Heart right ventricle (tissue), 16 donors: Measurements from ENCODE around the gene XPNPEP1. TPM values are rescaled to one million over a fixed set of nuclear protein-coding genes. Genes with fewer than 3 reads are reported as not detected.

ENCODE experiments used
- ATAC-seq, 8 donors: fragments of 200-7000 bp; cut with Tn5 transposase; one replicate each; pipeline ENCODE4 v1.9.1; 2020; ENCODE audit warnings: mild to moderate bottlenecking in 8 of 8, moderate library complexity in 8 of 8, moderate number of reproducible peaks in 1 of 8
- DNase-seq, 2 donors: peaks; one replicate each; pipeline ENCODE4 v3.0.0-alpha.2; 2020
- H3K27ac ChIP-seq, 10 donors: fragments of 200-600 bp; sonication (generic) in 2 of 10; one replicate each; pipeline versions ENCODE4 v1.5.0 to v1.8.0; 2020 to 2022; ENCODE audit warnings: mild to moderate bottlenecking in 3 of 10
- H3K27me3 ChIP-seq, 7 donors: fragments of 200-600 bp; one replicate each; pipeline ENCODE4 v1.8.0; 2021 to 2022; ENCODE audit warnings: mild to moderate bottlenecking in 2 of 7
- H3K36me3 ChIP-seq, 9 donors: fragments of 200-600 bp; sonication (generic) in 1 of 9; one replicate each; pipeline versions ENCODE4 v1.5.0 to v1.8.0; 2020 to 2022; ENCODE audit warnings: mild to moderate bottlenecking in 2 of 9
- H3K4me1 ChIP-seq, 9 donors: fragments of 200-600 bp; sonication (generic) in 1 of 9; one replicate each; pipeline versions ENCODE4 v1.5.0 to v1.8.0; 2020 to 2022; ENCODE audit warnings: mild to moderate bottlenecking in 4 of 9
- H3K4me3 ChIP-seq, 10 donors: fragments of 200-600 bp; sonication (generic) in 2 of 10; one replicate each; pipeline versions ENCODE4 v1.5.0 to v1.8.0; 2020 to 2022; ENCODE audit warnings: mild to moderate bottlenecking in 7 of 10, moderate library complexity in 2 of 10
- H3K9me3 ChIP-seq, 11 donors: fragments of 200-600 bp in 10 of 11; sonication (generic) in 2 of 11; one replicate each; pipeline versions ENCODE4 v1.5.0 to v1.8.0; 2013 to 2022; ENCODE audit warnings: mild to moderate bottlenecking in 2 of 11, control low read depth in 1 of 11, moderate library complexity in 1 of 11
- CTCF ChIP-seq, 9 donors: fragments of 200-600 bp; sonication (generic) in 2 of 9; IDR thresholded peaks; one replicate each; pipeline versions ENCODE4 v1.5.0 to v1.8.0; 2021 to 2022; ENCODE audit warnings: antibody characterized with exemption in 9 of 9, mild to moderate bottlenecking in 5 of 9, moderate library complexity in 1 of 9
- WGBS, 2 donors: extraction: QIAGEN DNeasy Blood & Tissue Kit; methylation state at CpG; one replicate each; pipeline ENCODE4 v1.1.7; 2013; ENCODE audit warnings: inconsistent platforms in 1 of 2; 5-methylcytosine and 5-hydroxymethylcytosine counted together
- intact Hi-C, 10 donors: fragments of 100-400 bp; cut with DNase I; formaldehyde crosslinking; loops; one replicate each; pipeline versions ENCODE4 v1.11.1 to v1.14.2; 2022
- polyA plus RNA-seq, 2 donors: library from polyadenylated mRNA; stranded (reverse); fragments of 200-250 nt; gene quantifications; one replicate each; pipeline ENCODE4 v1.2.3, GENCODE V29; 2013
- total RNA-seq, 10 donors: library from RNA; stranded (reverse); fragmentation: NEBNext Ultra II Directional in 3 of 10; extraction: Animal tissue kit (Norgen Biotek cat#: 25700) in 3 of 10; gene quantifications; one replicate each; pipeline versions ENCODE4 v1.2.1 to v1.2.4, GENCODE V29; 2021 to 2023
- donor health status: Arrhythmogenic right ventricular cardiomyopathy.
- donor health status: ischemic (EF 13 %, LVEDD 7.1; RV severe dilation, severe dysfunction).
- donor health status: healthy with polysubstance abuse.
- donor health status: DM: no; HTN: yes; CAD: no.
- donor health status: DM: no; HTN: no; CAD: no.
- donor health status: ischemic (EF 25% LVEDD 6.9; RV normal size, moderate dysfunction).
- donor health status: ischemic (EF 25% LVEDD 5.7; RV mildly dilated, moderate dysfunction).
- donor health status: healthy.
- donor health status: DM: yes; HTN: yes; CAD: no.
- donor health status: Ischemic cardiomyopathy.
- donor health status: ischemic (EF 35%, LVEDD 5.7; RV mildly dilated, moderate dysfunction).
- donor health status: nonischemic (EF 11% LVEDD 7.7; RV severe dilation, severe dysfunction).
- donor health status: DM: yes; HTN: yes; CAD: no.
- donor health status: PGD.
- donor health status: ischemic (EF 29% LVEDD 5.4; RV normal size, mild dysfunction).
- donor health status: nonischemic (EF 23%, LVEDD 6.1; RV moderate dilation, normal function).

Gene XPNPEP1
- total and polyA plus RNA-seq, 12 donors: 15.9 to 51.6 (median 42.4) TPM

GRCh38 chr10:109891105-109891504 lies 32.2 kb downstream of the XPNPEP1 start:
- WGBS, 2 donors: 86 to 90% methylated on average over 2 of the region's 2 CpGs
- TF ChIP-seq CTCF (IDR thresholded peaks at IDR 0.05): no peak
- H3K4me3 ChIP-seq: no peak overlapping the region
- no peaks in the 10 kb centered on the region for H3K9me3 ChIP-seq
- H3K36me3 ChIP-seq: peaks cover 0 to 54% (median 12%) of the 10 kb centered on the region in 9 donors
- peak overlapping the region in 6 of 10 donors; percentile 17 to 86 (median 67) for H3K27ac ChIP-seq
- H3K4me1 ChIP-seq: peaks cover 12 to 82% (median 61%) of the 10 kb centered on the region in 9 donors
- H3K27me3 ChIP-seq: no peaks in the 10 kb centered on the region
- ATAC-seq (no peak), DNase-seq (no peak)
- intact Hi-C loops: loop anchor here in 4 of 10 donors (5.0 to 10.0 kb wide), 5 partner anchors 36 to 386 kb away; partner anchors contain the start of gene ADD3 (in 2 of the 4)

- Histone ChIP-seq H3K36me3 (peaks cover 0 to 66% (median 12%) of the 10 kb centered on the region in 9 donors), H3K27ac (peak overlapping the region in 4 of 10 donors; percentile 23 to 54 (median 38))
- 65 to 72% methylated on average over 4 of the region's 4 CpGs for WGBS, 2 donors
Measured at GRCh38 chr10:109889867-109890266, 33.4 kb downstream of the XPNPEP1 start.

GRCh38 chr10:109887776-109888175 lies 35.5 kb downstream of the XPNPEP1 start:
- TF ChIP-seq CTCF (IDR thresholded peaks at IDR 0.05): no peak
- ATAC-seq (no peak), DNase-seq (no peak)
- intact Hi-C loops: loop anchor here in 8 of 10 donors (5.0 to 10.0 kb wide), 16 partner anchors 35 to 397 kb away; partner anchors contain the start of genes ADD3 (in 3 of the 8), MXI1 (in 1 of the 8) and XPNPEP1 (in 1 of the 8)
- peaks cover 3 to 72% (median 42%) of the 10 kb centered on the region in 9 donors for H3K4me1 ChIP-seq
- WGBS, 2 donors: 83 to 90% methylated on average over 9 of the region's 9 CpGs
- no peaks in the 10 kb centered on the region for H3K27me3 ChIP-seq
- H3K9me3 ChIP-seq: no peaks in the 10 kb centered on the region
- H3K4me3 ChIP-seq: no peak overlapping the region
- H3K27ac ChIP-seq: no peak overlapping the region
- H3K36me3 ChIP-seq: peaks cover 0 to 81% (median 12%) of the 10 kb centered on the region in 9 donors

More at GRCh38 chr10:109889867-109890266, 33.4 kb downstream of the XPNPEP1 start:
- Histone ChIP-seq H3K27me3 (no peaks in the 10 kb centered on the region), H3K4me1 (peaks cover 7 to 76% (median 50%) of the 10 kb centered on the region in 9 donors), H3K9me3 (no peaks in the 10 kb centered on the region), H3K4me3 (no peak overlapping the region)
- TF ChIP-seq CTCF (IDR thresholded peaks at IDR 0.05): peak in 1 of 9 donors; percentile 8
- DNase-seq (no peak), ATAC-seq (no peak)
- intact Hi-C loops: loop anchor here in 9 of 10 donors (5.0 to 10.0 kb wide), 20 partner anchors 32 to 395 kb away; partner anchors contain the start of genes ADD3 (in 5 of the 9), MXI1 (in 1 of the 9) and XPNPEP1 (in 1 of the 9)

- DNase-seq: no peak
Measured at GRCh38 chr10:109887243-109887642, 36.1 kb downstream of the XPNPEP1 start.

More at GRCh38 chr10:109887243-109887642, 36.1 kb downstream of the XPNPEP1 start:
- intact Hi-C loops: loop anchor here in 8 of 10 donors (5.0 to 10.0 kb wide), 16 partner anchors 35 to 398 kb away; partner anchors contain the start of genes ADD3 (in 3 of the 8), MXI1 (in 1 of the 8) and XPNPEP1 (in 1 of the 8)
- H3K27ac ChIP-seq: no peak overlapping the region
- no peak for ATAC-seq
- 66 to 80% methylated on average over 5 of the region's 5 CpGs for WGBS, 2 donors
- H3K9me3 ChIP-seq: no peaks in the 10 kb centered on the region
- peaks cover 3 to 66% (median 37%) of the 10 kb centered on the region in 9 donors for H3K4me1 ChIP-seq
- H3K4me3 ChIP-seq: no peak overlapping the region
- TF ChIP-seq CTCF (IDR thresholded peaks at IDR 0.05): no peak
- peaks cover 0 to 83% (median 15%) of the 10 kb centered on the region in 9 donors for H3K36me3 ChIP-seq
- no peaks in the 10 kb centered on the region for H3K27me3 ChIP-seq
